Measurements from ENCODE around the gene MKNK1.

GRCh38 chr1:46569884-46570725 is 34.0 kb downstream of the MKNK1 start:
- TF ChIP-seq CTCF (IDR thresholded peaks at IDR 0.05) (no peak), POLR2A (IDR thresholded peaks at IDR 0.05) (no peak)

Data from uterus (tissue), 2 donors.